Right kidney (tissue), 9 donors: ENCODE data around the gene REG3A.

Experiments
- DNase-seq: peaks from one replicate; pipeline ENCODE4 v3.0.0-alpha.2; 2016
- long read RNA-seq, 8 donors: transcript quantifications; one replicate each; lab custom pipeline, GENCODE V29; 2026

The REG3A gene
- long read RNA-seq, donor 1, result 0 reads
- long read RNA-seq, donor 2, result 0 reads
- long read RNA-seq, donor 3, result 0 reads
- long read RNA-seq, donor 4, result 0 reads
- long read RNA-seq, donor 5, result 0 reads
- long read RNA-seq, donor 6, result 0 reads
- long read RNA-seq, donor 7, result 0 reads
- long read RNA-seq, donor 8, result 0 reads

DNA sequence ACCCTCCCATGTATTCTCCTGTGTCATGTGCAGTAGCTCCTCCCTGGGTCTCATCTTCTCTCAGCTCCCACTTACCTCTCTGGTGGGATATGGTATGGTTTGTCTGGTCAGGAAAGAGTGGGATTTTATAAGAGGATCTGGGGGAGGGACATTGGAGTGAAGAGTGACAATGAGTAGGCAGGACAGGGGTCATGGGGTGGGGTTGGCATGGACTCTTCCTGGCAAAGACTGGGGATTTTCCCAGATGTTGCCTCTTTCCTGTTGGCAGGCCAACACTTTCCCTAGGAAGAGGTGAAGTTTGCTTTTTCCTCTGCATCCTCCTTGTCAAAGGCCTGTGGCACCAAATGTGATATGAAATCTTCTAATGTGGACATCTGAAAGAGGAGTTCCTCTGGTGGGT is at the start of gene REG3A:
Gene REG3A (minus strand): TSS at position 101 of the 400 bp plus-strand sequence. CDS start 348 bp downstream, outside the sequence.
- no peak for DNase-seq

DNA sequence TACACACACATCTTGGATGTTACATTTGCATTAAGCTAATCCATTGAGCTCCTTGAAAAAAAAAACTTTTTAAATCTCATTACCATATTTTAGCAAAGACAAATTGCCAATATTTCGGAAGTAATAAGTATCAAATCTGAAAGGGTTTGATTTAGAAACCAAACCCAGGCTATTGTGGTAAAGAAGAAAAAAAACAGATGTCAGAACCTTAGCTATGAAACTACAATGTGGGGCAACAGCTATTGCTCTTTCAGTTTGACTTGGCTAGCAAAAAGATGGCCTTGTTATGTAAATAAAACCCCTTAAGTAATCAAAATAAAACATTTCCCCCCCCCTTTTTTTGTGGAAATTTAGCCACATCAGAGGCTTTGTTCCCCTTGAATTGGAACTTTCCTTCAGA is 41.2 kb upstream of the REG3A start:
- no peak for DNase-seq

GRCh38 chr2:79191816-79192215 is 32.3 kb upstream of the REG3A start:
- DNase-seq, result no peak

- no peak for DNase-seq
These were observed 31.5 kb upstream of the REG3A start for GRCh38 chr2:79191081-79191480.

DNA sequence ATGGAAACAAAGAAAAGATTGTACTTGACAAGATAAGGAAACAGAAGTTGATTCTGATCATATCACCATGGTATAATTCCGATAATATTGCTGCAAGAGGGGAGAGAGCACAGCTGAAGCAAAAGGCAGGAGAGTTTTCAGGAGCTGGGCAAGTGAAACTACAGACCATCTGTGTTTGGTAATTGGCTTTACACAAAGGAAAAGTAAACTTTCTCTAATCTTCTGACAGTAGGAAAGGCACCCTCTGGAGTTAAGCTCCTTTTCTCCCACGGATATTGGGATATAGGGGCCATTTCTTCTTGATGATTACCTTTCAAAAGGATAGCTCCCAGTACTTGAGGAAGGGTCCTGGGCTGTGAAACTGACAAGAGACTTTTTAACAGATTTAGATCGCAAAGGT is 29.9 kb upstream of the REG3A start:
- no peak for DNase-seq

GRCh38 chr2:79181617-79182016 is 22.1 kb upstream of the REG3A start:
- DNase-seq, result no peak

DNA sequence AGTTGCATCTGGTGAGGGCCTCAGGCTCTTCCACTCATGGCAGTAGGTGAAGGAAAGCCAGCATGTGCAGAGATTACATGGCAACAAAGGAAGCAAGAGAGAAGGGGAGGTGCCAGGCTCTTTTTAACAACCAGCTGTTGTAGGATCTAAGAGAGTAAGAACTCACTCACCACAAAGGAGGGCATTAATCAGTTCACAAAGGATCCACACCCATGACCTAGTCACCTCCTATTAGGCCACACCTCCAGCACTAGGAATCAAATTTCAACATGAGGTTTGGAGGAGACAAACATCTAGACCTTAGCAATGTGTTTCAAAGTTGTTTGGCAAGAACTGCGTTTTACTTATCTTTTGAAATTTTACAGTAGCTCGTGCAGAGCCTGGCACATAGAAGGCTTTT is 20.5 kb upstream of the REG3A start:
- no peak for DNase-seq

DNA sequence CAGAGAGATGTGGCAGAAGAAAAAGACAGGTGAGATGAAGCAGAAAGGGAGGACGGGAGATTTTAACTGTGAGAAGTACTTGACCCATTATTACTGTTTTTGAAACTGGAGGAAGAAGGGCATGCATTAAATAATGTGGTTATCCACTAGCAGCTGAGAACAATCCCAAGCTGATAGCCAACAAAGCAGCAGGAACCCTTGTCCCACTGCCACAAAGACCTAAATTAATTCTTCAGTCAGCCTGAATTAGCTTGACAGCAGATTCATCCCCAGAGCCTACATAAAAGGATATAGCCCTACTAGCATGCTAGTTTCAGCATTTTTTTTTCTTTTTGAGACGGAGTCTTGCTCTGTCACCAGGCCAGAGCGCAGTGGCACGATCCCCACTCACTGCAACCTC is 19.5 kb upstream of the REG3A start:
- no peak for DNase-seq

- no peak for DNase-seq
These were observed 18.6 kb upstream of the REG3A start for GRCh38 chr2:79178076-79178674.

DNA sequence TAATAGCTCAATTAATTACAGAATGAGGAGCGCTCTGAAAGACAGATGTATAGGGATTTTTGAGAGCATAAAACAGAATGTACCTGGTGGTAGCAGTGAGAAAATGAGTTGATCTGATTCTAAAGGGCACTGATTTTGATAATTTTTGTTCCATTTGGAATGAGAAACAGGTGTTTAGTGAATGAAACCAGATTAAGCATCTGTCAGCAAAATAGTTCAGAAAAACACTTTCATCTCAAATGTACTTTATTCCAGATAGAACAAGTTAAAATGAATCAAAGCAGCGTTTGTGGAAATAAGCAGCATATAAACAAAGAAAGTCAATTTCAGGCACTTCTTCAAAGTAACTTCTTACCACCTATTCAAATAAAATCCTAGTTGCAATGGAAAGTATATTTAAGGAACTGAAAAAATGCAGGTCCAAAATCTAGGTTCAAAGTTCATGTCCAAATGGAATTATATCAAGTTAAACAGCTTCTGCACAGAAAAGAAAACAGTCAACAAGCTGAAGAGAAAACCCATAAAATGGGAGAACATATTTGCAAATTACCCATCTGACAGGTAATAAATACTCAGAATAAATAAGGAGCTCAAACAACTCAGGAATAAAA is 11.9 kb upstream of the REG3A start:
- DNase-seq, result no peak

- DNase-seq, result no peak
These were observed 3.2 kb upstream of the REG3A start for GRCh38 chr2:79162801-79163200.

DNA sequence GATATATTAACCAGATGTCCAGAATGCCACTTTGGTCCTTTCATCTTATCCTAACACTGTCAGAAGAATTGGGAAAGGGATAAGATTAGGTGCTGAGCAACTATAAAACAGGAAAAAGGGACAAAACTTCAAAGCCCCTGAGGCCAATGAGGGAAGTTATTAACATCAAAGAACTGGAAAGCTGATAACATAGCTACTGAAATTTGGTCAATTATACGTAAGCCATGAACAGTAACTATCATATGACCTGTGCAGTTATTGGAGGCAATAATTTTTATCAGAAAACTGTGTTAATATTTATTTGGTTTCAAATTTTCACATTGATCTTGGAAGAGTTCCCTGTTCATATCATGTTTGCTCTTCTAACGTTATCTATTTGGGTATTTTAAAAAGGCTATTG is 2.6 kb upstream of the REG3A start:
- DNase-seq, result no peak

GRCh38 chr2:79159030-79159429 is 523 bp downstream of the REG3A start:
- DNase-seq, result no peak

DNA sequence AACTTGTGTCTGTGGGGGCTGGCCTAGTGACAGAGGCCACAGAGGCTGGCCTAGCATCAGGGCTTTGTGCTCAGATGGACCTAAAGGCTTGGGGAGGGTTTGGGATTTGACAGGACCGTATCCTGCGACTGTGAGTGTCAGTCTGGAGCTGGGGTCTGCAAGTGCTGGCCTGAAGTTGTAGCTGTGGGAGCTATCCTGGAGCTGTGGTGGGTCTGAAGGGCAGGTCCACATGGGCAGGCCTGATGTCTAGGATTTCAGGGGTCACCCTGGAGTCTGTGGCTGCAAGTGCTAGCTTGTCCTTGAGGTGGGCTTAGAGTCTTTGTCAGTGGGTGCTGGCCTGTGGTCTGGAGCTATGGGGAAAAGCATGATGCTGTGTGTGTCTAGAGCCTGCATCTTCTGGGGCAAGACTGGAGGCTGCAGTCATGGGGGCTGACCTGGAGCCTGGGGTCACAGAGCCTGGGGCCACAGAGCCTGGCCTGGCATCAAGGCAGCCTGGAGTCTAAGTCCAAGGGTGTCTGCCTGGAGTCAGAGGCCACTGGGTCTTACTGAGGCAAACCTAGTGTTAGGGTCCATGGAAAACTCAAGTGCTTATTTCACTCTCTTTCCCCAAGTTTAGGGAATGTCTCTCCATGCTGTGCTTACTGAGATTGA is 3.6 kb downstream of the REG3A start:
- no peak for DNase-seq

GRCh38 chr2:79139423-79139822 is 20.1 kb downstream of the REG3A start:
- no peak for DNase-seq

DNA sequence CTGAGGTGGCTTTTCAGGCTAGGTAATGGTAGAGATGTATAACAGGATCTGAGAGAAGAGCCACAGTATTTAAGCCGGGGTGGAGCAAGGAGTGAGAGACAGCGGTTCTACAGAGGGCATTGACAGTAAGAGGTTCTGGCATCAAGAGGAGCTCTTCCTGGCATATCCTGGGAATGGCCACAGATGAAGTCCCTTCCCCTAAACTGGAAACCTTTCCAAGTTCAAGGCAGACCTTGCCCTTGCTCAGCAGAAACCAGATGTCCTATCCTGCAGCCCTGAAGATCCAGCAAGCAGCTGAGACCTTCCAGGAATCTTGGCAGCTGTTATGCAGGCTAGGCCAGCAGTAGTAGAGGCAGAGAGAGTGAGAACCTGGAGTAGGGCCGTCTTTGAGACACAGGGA is 21.2 kb downstream of the REG3A start:
- DNase-seq, result no peak

GRCh38 chr2:79131687-79132086 is 27.9 kb downstream of the REG3A start:
- DNase-seq, result no peak

DNA sequence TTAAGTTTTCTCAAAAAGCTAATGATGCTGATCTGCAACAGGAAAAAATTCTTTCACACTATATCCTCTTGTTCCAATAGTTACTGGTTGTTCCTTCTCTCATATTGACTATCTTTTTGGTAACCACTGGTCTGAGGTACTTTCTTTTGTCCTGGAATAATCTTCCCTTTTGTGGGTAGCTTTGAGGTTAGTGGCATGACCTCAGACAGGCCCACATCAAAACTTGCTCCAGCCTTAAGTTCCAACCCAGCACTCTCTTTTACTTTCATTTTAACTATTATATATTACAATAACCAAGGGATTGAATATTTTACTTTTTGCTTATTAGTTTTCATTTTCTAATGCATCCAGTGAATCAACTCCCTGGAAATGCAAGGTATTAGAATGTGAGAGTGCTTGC is 29.7 kb downstream of the REG3A start:
- no peak for DNase-seq

DNA sequence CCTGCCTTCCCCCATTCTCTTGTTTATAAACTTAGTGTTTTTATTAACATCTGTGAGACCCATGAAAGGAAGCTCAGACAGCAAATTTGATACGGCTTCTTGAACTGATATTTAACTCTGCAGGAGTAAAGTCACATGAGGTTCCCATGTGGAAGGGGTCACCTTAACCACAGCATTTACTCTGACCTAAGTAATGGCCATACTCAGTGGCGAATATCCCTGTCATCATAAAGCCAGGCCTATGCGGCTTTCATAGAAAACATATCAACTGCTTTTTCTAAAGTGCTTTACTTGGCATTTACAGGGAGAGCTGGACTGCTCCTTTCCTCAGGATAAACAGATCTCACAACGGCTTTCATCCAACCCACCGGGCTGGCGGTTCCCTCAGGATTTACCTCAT is 30.3 kb downstream of the REG3A start:
- no peak for DNase-seq

- no peak for DNase-seq
These were observed 31.1 kb downstream of the REG3A start for GRCh38 chr2:79128406-79128805.

DNA sequence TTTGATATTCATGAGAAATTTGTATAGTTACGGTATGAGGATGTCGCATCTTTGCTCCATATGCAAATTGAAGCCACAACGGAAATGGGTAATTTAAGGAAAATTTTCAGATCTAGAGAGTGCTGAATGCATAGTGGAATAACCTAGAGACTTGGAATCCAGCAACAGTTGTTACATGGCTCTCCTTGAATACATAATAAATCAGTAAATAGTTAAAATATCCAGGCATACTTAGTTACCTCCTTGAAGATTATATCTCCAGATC is 33.9 kb downstream of the REG3A start:
- no peak for DNase-seq

- no peak for DNase-seq
These were observed 34.4 kb downstream of the REG3A start for GRCh38 chr2:79124907-79125720.

GRCh38 chr2:79122676-79123075 is 36.9 kb downstream of the REG3A start:
- DNase-seq, result no peak
